Naive thymus-derived CD8-positive, alpha-beta T cell (primary cell): ENCODE results near the gene PCP2. TPM values are rescaled to one million over a fixed set of nuclear protein-coding genes. Genes with fewer than 3 reads are reported as not detected.
A peak's percentile ranks its signal among the peaks of the same experiment; 100 is the strongest.

ENCODE experiments used
- ATAC-seq, 2 donors: fragments of 150-1000 bp; cut with Tn5 transposase in 1 of 2; sonication (Bioruptor Pico), chemical (Tn5 transposase) in 1 of 2; 1 replicate in 1 of 2; 2 replicates in 1 of 2; pipeline ENCODE4 v1.10.0; 2021; ENCODE audit warnings: mild to moderate bottlenecking in 2 of 2, moderate library complexity in 2 of 2
- POLR2A ChIA-PET: fragments of 350-600 bp; sonication (Branson Sonifier 250); formaldehyde crosslinking; loops from one replicate; lab custom pipeline; 2021; ENCODE audit warnings: antibody characterized with exemption; lab: Charles Lee
- DNase-seq, 10 donors: peaks; one replicate each; pipeline versions ENCODE4 v3.0.0 to v3.0.0-alpha.2; 2020 to 2022
- H3K27ac Mint-ChIP-seq, 10 donors: one replicate each; pipeline ENCODE4 v1.8.0; 2020 to 2022; ENCODE audit warnings: mild to moderate bottlenecking in 10 of 10, mixed read lengths in 10 of 10, moderate library complexity in 4 of 10, inconsistent platforms in 1 of 10
- H3K27me3 Mint-ChIP-seq, 5 donors: one replicate each; pipeline ENCODE4 v1.8.0; 2021 to 2022; ENCODE audit warnings: mixed read lengths in 5 of 5
- H3K36me3 Mint-ChIP-seq, 3 donors: one replicate each; pipeline ENCODE4 v1.8.0; 2020 to 2022; ENCODE audit warnings: mixed read lengths in 3 of 3, mild to moderate bottlenecking in 2 of 3, inconsistent platforms in 1 of 3
- H3K4me1 Mint-ChIP-seq, 4 donors: one replicate each; pipeline ENCODE4 v1.8.0; 2021 to 2022; ENCODE audit warnings: mixed read lengths in 4 of 4
- H3K4me3 Mint-ChIP-seq, 10 donors: one replicate each; pipeline ENCODE4 v1.8.0; 2020 to 2022; ENCODE audit warnings: mild to moderate bottlenecking in 10 of 10, mixed read lengths in 10 of 10, moderate library complexity in 6 of 10, inconsistent platforms in 1 of 10
- H3K9me3 Mint-ChIP-seq, 9 donors: one replicate each; pipeline ENCODE4 v1.8.0; 2020 to 2022; ENCODE audit warnings: mixed read lengths in 9 of 9, mild to moderate bottlenecking in 3 of 9, inconsistent platforms in 1 of 9, moderate library complexity in 1 of 9
- polyA plus RNA-seq, 3 donors: library from polyadenylated mRNA; unstranded; fragments of 300-500 nt; fragmentation: Illumina TruSeq; gene quantifications; one replicate each; pipeline ENCODE4 v1.2.3, GENCODE V29; 2021
- total RNA-seq, 8 experiments: library from RNA in 2 of 8; stranded (reverse) in 2 of 8; gene quantifications; one replicate each; pipeline ENCODE4 v1.2.3 and lab custom pipeline; 2021 to 2026

The PCP2 gene
- total and polyA plus RNA-seq, 5 experiments from 2014 or later = 0.76 to 8.4 (median 5.2) TPM; not detected in 2

- Mint-ChIP-seq H3K4me1 (peaks cover 4 to 12% (median 8%) of the 10 kb centered on the region in 4 donors), H3K27ac (peak overlapping the region in 1 of 10 donors; percentile 56), H3K36me3 (peaks cover 0 to 48% (median 10%) of the 10 kb centered on the region in 3 donors), H3K9me3 (no peaks in the 10 kb centered on the region), H3K4me3 (peak overlapping the region in 1 of 10 donors; percentile 34), H3K27me3 (no peaks in the 10 kb centered on the region)
- POLR2A ChIA-PET = interaction anchor here (0.6 kb wide), 3 partner anchors 25 to 549 kb away, joined by 3 read pairs; no protein-coding TSS in a partner anchor
- DNase-seq (no peak), ATAC-seq (no peak)
Observed at GRCh38 chr19:7622933-7623685, 10.4 kb downstream of the PCP2 start.

DNA sequence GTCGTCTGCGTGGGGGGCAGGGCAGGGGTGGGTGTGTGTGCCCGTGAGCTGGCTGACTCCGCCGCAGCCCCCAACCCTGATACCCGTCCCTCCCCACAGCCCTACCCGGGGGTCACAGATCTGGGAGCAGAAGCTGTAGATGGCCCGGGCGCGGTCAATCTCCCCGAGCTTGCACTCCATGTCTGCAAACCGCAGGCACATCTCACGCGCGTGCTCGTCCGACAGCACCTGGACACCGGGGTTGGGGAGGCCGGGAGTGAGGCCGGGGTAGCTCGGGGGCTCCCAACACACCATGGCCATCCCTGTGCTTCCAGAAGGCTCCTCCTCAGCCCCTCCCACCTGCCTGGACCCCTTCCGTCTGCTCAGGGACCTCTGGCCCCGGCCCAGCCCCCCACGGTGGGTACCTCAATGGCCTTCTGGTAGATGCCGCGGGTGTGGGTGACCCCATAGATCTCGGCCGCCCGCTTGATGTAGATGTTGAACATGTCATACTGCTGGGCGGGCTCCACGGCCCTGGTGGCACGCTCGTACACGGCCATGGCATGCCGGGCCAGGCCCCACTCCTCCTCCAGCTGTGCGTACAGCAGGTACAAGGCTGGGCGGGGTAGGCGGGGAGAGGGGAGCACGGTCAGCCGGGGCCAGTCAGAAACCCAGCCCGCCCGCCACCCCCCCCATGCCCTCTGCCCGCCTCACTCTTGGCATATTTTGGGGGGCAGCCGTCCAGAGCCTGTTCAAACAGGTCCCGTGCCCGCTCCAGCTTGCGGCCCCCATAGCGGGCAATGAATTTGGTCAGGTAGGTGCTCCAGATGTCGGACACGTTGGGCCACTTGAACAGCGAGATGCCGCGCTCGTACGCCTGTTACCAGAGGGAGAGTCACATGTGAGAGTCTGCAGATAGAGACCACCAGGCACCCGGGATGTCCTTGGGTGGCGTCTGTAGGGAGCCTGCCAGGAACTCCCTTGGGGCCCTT, 12.8 kb downstream of the PCP2 start:
- Mint-ChIP-seq H3K4me1 (peaks cover 0 to 5% (median 2%) of the 10 kb centered on the region in 4 donors), H3K27ac (no peak overlapping the region), H3K9me3 (no peaks in the 10 kb centered on the region), H3K4me3 (no peak overlapping the region), H3K27me3 (no peaks in the 10 kb centered on the region), H3K36me3 (peaks cover 0 to 51% (median 15%) of the 10 kb centered on the region in 3 donors)
- POLR2A ChIA-PET = interaction anchor here (0.5 kb wide), 1 partner anchor 824 kb away, joined by 3 read pairs; no protein-coding TSS in a partner anchor
- DNase-seq = no peak
- no peak for ATAC-seq

GRCh38 chr19:7619671-7620441, 13.7 kb downstream of the PCP2 start:
- POLR2A ChIA-PET = no interaction called here
- Mint-ChIP-seq H3K27me3 (no peaks in the 10 kb centered on the region), H3K4me3 (no peak overlapping the region), H3K4me1 (peaks cover 0 to 5% (median 2%) of the 10 kb centered on the region in 4 donors), H3K36me3 (peaks cover 0 to 48% (median 15%) of the 10 kb centered on the region in 3 donors), H3K9me3 (no peaks in the 10 kb centered on the region), H3K27ac (peak overlapping the region in 1 of 10 donors; percentile 9)
- ATAC-seq (no peak), DNase-seq (no peak)

GRCh38 chr19:7618771-7619510, 14.6 kb downstream of the PCP2 start:
- DNase-seq = no peak
- peaks cover 0 to 5% (median 2%) of the 10 kb centered on the region in 4 donors for H3K4me1 Mint-ChIP-seq
- H3K27me3 Mint-ChIP-seq = no peaks in the 10 kb centered on the region
- POLR2A ChIA-PET = no interaction called here
- H3K4me3 Mint-ChIP-seq = peak overlapping the region in 1 of 10 donors; percentile 29
- ATAC-seq = no peak
- H3K9me3 Mint-ChIP-seq = no peaks in the 10 kb centered on the region
- H3K36me3 Mint-ChIP-seq = peaks cover 0 to 46% (median 15%) of the 10 kb centered on the region in 3 donors
- peak overlapping the region in 5 of 10 donors; percentile 11 to 91 (median 51) for H3K27ac Mint-ChIP-seq

DNA sequence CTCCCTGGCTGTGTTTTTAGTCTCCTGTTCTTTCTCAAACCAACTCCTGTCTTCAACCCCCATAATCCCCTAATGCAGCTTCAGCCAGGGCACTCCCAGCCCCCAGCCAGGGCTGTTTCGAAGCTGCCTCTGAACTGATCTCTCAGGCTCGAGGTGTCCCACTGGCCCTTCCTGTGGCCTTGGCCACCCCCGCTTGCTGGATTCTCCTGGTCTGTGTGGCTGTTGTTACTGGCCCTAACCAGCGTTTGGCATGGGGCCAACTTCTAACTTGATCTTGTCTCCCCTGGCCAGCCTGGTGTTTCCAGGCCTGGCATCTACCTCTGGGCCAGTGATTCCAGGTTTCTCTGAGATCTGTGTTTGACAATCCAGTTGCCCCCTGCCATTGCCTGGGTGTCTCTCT, 15.2 kb downstream of the PCP2 start:
- POLR2A ChIA-PET = no interaction called here
- H3K36me3 Mint-ChIP-seq = peaks cover 0 to 44% (median 15%) of the 10 kb centered on the region in 3 donors
- no peaks in the 10 kb centered on the region for H3K27me3 Mint-ChIP-seq
- no peak overlapping the region for H3K4me3 Mint-ChIP-seq
- no peaks in the 10 kb centered on the region for H3K9me3 Mint-ChIP-seq
- peaks cover 0 to 5% (median 2%) of the 10 kb centered on the region in 4 donors for H3K4me1 Mint-ChIP-seq
- ATAC-seq = no peak
- DNase-seq = no peak
- H3K27ac Mint-ChIP-seq = peak overlapping the region in 4 of 10 donors; percentile 11 to 91 (median 64)

GRCh38 chr19:7617735-7618134, 15.8 kb downstream of the PCP2 start:
- H3K4me3 Mint-ChIP-seq = no peak overlapping the region
- no peaks in the 10 kb centered on the region for H3K27me3 Mint-ChIP-seq
- ATAC-seq = no peak
- POLR2A ChIA-PET = no interaction called here
- peaks cover 0 to 38% (median 11%) of the 10 kb centered on the region in 3 donors for H3K36me3 Mint-ChIP-seq
- peak overlapping the region in 1 of 10 donors; percentile 91 for H3K27ac Mint-ChIP-seq
- H3K9me3 Mint-ChIP-seq = no peaks in the 10 kb centered on the region
- no peak for DNase-seq
- peaks cover 0 to 3% (median 1%) of the 10 kb centered on the region in 4 donors for H3K4me1 Mint-ChIP-seq

DNA sequence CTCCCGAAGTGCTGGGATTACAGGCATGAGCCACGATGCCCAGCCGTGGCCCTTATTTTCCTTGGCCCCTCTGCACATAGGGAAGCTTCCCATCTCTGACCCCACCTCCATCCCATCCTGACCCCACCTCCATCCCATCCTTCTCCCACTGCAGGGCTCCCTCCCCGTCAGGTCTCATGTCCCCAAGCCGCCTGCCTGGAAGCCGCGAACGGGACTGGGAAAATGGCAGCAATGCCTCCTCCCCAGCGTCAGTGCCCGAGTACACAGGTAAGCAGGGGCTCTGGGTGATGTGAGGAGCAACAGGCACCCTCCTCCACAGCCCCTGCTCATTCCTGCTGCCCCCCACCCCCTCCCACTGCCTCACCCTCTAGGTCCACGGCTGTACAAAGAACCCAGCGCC, 16.3 kb downstream of the PCP2 start:
- H3K36me3 Mint-ChIP-seq = peaks cover 0 to 33% (median 11%) of the 10 kb centered on the region in 3 donors
- no peaks in the 10 kb centered on the region for H3K27me3 Mint-ChIP-seq
- no peak overlapping the region for H3K4me3 Mint-ChIP-seq
- POLR2A ChIA-PET = no interaction called here
- no peaks in the 10 kb centered on the region for H3K9me3 Mint-ChIP-seq
- no peak for DNase-seq
- peak overlapping the region in 2 of 10 donors; percentile 60 to 84 for H3K27ac Mint-ChIP-seq
- H3K4me1 Mint-ChIP-seq = peaks cover 0 to 3% (median 1%) of the 10 kb centered on the region in 4 donors
- peak in 1 of 2 donors; percentile 12 for ATAC-seq

DNA sequence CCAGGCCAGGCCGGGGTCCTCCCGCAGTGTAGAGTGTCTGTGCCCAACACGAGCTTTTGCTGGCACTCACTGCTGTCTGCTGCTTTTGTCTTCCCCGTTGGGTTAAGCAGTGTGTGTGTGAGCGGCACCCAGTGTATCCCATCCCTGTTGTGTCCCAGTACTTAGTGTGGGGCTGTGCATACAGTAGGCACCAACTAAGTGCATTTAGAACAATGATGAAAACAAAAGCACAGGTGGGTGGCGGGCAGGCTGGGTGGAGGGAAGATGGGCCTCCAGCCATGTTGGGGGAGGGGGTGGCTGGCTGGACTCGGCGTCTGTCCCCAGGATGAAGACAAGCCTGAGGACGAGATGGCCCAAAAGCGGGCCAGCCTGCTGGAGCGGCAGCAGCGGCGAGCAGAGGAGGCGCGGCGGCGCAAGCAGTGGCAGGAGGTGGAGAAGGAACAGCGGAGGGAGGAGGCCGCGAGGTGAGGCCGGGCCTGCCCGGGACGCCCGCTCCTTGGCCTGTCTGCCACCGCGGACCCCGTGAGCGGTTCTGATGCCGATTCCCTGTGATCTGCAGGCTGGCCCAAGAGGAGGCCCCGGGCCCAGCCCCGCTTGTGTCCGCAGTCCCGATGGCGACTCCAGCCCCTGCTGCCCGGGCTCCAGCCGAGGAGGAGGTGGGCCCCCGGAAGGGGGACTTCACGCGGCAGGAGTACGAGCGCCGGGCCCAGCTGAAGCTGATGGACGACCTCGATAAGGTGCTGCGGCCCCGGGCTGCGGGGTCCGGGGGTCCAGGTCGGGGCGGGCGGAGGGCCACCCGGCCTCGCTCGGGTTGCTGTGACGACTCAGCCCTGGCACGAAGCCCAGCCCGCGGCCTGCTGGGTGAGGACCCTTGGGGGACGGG, 18.4 kb downstream of the PCP2 start:
- POLR2A ChIA-PET = interaction anchor here (0.7 kb wide), 1 partner anchor 10 kb away, joined by 3 read pairs; no protein-coding TSS in a partner anchor
- Mint-ChIP-seq H3K9me3 (no peaks in the 10 kb centered on the region), H3K4me3 (no peak overlapping the region), H3K36me3 (peaks cover 0 to 21% (median 11%) of the 10 kb centered on the region in 3 donors), H3K27ac (no peak overlapping the region), H3K27me3 (no peaks in the 10 kb centered on the region), H3K4me1 (peaks cover 0 to 3% (median 1%) of the 10 kb centered on the region in 4 donors)
- DNase-seq (no peak), ATAC-seq (no peak)

GRCh38 chr19:7612282-7613274, 20.9 kb downstream of the PCP2 start:
- no peak overlapping the region for H3K27ac Mint-ChIP-seq
- no peaks in the 10 kb centered on the region for H3K27me3 Mint-ChIP-seq
- H3K36me3 Mint-ChIP-seq = peaks cover 0 to 4% (median 2%) of the 10 kb centered on the region in 3 donors
- H3K4me1 Mint-ChIP-seq = peaks cover 0 to 2% (median 0%) of the 10 kb centered on the region in 4 donors
- POLR2A ChIA-PET = no interaction called here
- no peak for ATAC-seq
- H3K9me3 Mint-ChIP-seq = no peaks in the 10 kb centered on the region
- DNase-seq = no peak
- H3K4me3 Mint-ChIP-seq = no peak overlapping the region
